Uterus (tissue), 4 donors: ENCODE results near the gene ASH1L. TPM values are rescaled to one million over a fixed set of nuclear protein-coding genes. Genes with fewer than 3 reads are reported as not detected.
"Not testable (repeated sequence)": the region's sequence is repeated elsewhere in the genome, so short reads cannot be mapped to it uniquely, and the experiment has no call there.

Experiments
- DNase-seq, 2 donors: peaks; one replicate each; pipeline ENCODE4 v3.0.0-alpha.2; 2019 to 2020
- H3K27ac ChIP-seq, 2 donors: fragments of 200-600 bp; sonication (generic); 1 replicate in 1 of 2; 2 replicates in 1 of 2; pipeline ENCODE4 v1.5.1; 2016 to 2018
- H3K27me3 ChIP-seq, 2 donors: fragments of 200-600 bp; sonication (generic); one replicate each; pipeline ENCODE4 v1.5.1; 2018 to 2019; ENCODE audit warnings: control low read depth in 1 of 2
- H3K36me3 ChIP-seq, 2 donors: fragments of 200-600 bp; sonication (generic); one replicate each; pipeline ENCODE4 v1.5.1; 2019; ENCODE audit warnings: control low read depth in 1 of 2
- H3K4me1 ChIP-seq, 2 donors: fragments of 200-600 bp; sonication (generic); one replicate each; pipeline ENCODE4 v1.5.1; 2018 to 2019; ENCODE audit warnings: control low read depth in 1 of 2
- H3K4me3 ChIP-seq, 2 donors: fragments of 200-600 bp; sonication (generic); 1 replicate in 1 of 2; 2 replicates in 1 of 2; pipeline ENCODE4 v1.5.1; 2018 to 2019; ENCODE audit warnings: mild to moderate bottlenecking in 1 of 2
- H3K9me3 ChIP-seq, 2 donors: fragments of 200-600 bp; sonication (generic); one replicate each; pipeline ENCODE4 v1.5.1; 2019; ENCODE audit warnings: control low read depth in 1 of 2
- POLR2A ChIP-seq, 2 donors: fragments of 450-650 bp; IDR thresholded peaks; one replicate each; pipeline ENCODE4 v1.6.1; 2016; ENCODE audit warnings: antibody characterized with exemption in 2 of 2, mild to moderate bottlenecking in 1 of 2, moderate library complexity in 1 of 2
- intact Hi-C: fragments of 100-400 bp; cut with DNase I; formaldehyde crosslinking; loops from one replicate; pipeline ENCODE4 v1.15.1; 2023; ENCODE audit warnings: low total_unique reads
- total RNA-seq, 4 donors: library from RNA; depleted of rRNA in 3 of 4; stranded (reverse); fragments of >200 nt in 3 of 4; gene quantifications; one replicate each; pipeline versions ENCODE4 v1.1.0 to v1.2.4, GENCODE V29; 2014 to 2023
- TF ChIP-seq, protein P1 (sequence below), 4 experiments: fragments of 200-600 bp in 2 of 4; fragments of 450-650 bp in 2 of 4; sonication (generic) in 2 of 4; IDR thresholded peaks; one replicate each; pipeline ENCODE4 v1.5.1; 2016 to 2019; ENCODE audit warnings: antibody characterized with exemption in 4 of 4, mild to moderate bottlenecking in 2 of 4, moderate library complexity in 1 of 4
- donor health status: DM: yes; HTN: yes; CAD: no.

ASH1L gene, protein sequence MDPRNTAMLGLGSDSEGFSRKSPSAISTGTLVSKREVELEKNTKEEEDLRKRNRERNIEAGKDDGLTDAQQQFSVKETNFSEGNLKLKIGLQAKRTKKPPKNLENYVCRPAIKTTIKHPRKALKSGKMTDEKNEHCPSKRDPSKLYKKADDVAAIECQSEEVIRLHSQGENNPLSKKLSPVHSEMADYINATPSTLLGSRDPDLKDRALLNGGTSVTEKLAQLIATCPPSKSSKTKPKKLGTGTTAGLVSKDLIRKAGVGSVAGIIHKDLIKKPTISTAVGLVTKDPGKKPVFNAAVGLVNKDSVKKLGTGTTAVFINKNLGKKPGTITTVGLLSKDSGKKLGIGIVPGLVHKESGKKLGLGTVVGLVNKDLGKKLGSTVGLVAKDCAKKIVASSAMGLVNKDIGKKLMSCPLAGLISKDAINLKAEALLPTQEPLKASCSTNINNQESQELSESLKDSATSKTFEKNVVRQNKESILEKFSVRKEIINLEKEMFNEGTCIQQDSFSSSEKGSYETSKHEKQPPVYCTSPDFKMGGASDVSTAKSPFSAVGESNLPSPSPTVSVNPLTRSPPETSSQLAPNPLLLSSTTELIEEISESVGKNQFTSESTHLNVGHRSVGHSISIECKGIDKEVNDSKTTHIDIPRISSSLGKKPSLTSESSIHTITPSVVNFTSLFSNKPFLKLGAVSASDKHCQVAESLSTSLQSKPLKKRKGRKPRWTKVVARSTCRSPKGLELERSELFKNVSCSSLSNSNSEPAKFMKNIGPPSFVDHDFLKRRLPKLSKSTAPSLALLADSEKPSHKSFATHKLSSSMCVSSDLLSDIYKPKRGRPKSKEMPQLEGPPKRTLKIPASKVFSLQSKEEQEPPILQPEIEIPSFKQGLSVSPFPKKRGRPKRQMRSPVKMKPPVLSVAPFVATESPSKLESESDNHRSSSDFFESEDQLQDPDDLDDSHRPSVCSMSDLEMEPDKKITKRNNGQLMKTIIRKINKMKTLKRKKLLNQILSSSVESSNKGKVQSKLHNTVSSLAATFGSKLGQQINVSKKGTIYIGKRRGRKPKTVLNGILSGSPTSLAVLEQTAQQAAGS (N-terminal part only)
- total RNA-seq = 100 to 1,000 TPM in 2 of 4 donors, 10 to 100 TPM in 2; 48.9 to 159 (median 99.8) TPM

DNA sequence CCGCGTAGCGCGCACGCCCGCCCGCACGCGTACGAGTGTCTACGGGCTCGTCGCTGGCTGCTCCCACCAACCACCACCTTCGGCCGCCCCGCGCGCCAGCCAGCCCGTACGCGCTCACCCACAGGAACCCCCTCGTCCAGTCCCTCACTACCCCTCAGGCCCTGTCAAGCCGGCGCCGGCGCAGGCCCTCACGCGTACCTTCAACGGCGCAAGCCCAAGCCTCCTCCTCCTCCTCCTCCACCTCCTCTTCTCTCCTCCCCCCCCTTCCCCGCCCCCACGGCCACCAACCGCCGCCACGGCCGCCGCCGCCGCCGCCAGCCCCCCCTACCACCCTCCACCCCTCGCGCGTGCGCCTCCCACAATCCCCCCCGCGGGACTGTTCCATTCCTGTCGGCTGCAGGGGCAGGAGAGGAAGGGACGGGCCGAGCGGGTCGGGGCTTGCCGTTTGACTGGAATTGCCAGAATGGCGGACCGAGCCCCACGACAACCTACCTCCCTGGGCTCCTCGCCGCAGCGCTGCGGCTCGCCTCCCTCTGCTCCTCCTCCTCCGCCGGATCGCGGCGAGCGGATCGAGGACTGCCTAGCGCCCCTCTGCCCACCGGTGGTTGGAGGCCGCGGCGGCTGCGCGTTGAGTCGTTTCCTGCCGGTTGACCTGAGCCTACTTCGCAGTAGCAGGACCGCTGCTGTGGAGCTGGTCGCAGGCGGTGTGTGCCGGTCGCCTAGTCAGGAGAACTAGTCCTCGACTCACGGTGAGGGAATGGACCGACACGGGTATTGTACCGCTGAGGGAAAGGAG lies at the start of gene ASH1L:
Gene ASH1L, minus strand, starts transcription at position 223 of the 796 bp plus-strand sequence. CDS start 41,284 bp downstream, outside the sequence.
- H3K4me1 ChIP-seq = peaks cover 0 to 16% of the 10 kb centered on the region in 2 donors
- intact Hi-C loops = no loop called here

GRCh38 chr1:155610257-155610647 lies 47.6 kb upstream of the ASH1L start:
- H3K4me1 ChIP-seq, H3K36me3 ChIP-seq, H3K27ac ChIP-seq, intact Hi-C loops, H3K9me3 ChIP-seq, DNase-seq, H3K27me3 ChIP-seq: not testable (repeated sequence)
- H3K4me3 ChIP-seq = peak overlapping the region in 1 of 2 donors; percentile 49

More for the DNA sequence above, at the start of gene ASH1L:
- DNase-seq = peak; percentile 92 to 93
- H3K27me3 ChIP-seq = no peaks in the 10 kb centered on the region
- H3K27ac ChIP-seq = peak within 1 kb of the TSS; percentile 94 to 99
- no peaks in the 10 kb centered on the region for H3K36me3 ChIP-seq
- no peaks in the 10 kb centered on the region for H3K9me3 ChIP-seq
- TF ChIP-seq, protein P1, sequence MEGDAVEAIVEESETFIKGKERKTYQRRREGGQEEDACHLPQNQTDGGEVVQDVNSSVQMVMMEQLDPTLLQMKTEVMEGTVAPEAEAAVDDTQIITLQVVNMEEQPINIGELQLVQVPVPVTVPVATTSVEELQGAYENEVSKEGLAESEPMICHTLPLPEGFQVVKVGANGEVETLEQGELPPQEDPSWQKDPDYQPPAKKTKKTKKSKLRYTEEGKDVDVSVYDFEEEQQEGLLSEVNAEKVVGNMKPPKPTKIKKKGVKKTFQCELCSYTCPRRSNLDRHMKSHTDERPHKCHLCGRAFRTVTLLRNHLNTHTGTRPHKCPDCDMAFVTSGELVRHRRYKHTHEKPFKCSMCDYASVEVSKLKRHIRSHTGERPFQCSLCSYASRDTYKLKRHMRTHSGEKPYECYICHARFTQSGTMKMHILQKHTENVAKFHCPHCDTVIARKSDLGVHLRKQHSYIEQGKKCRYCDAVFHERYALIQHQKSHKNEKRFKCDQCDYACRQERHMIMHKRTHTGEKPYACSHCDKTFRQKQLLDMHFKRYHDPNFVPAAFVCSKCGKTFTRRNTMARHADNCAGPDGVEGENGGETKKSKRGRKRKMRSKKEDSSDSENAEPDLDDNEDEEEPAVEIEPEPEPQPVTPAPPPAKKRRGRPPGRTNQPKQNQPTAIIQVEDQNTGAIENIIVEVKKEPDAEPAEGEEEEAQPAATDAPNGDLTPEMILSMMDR (IDR thresholded peaks at IDR 0.05) = peak in 2 of 4 experiments; percentile 3 to 33
- peak; percentile 74 to 91 for TF ChIP-seq POLR2A (IDR thresholded peaks at IDR 0.05)
- peak within 1 kb of the TSS; percentile 65 to 93 for H3K4me3 ChIP-seq

DNA sequence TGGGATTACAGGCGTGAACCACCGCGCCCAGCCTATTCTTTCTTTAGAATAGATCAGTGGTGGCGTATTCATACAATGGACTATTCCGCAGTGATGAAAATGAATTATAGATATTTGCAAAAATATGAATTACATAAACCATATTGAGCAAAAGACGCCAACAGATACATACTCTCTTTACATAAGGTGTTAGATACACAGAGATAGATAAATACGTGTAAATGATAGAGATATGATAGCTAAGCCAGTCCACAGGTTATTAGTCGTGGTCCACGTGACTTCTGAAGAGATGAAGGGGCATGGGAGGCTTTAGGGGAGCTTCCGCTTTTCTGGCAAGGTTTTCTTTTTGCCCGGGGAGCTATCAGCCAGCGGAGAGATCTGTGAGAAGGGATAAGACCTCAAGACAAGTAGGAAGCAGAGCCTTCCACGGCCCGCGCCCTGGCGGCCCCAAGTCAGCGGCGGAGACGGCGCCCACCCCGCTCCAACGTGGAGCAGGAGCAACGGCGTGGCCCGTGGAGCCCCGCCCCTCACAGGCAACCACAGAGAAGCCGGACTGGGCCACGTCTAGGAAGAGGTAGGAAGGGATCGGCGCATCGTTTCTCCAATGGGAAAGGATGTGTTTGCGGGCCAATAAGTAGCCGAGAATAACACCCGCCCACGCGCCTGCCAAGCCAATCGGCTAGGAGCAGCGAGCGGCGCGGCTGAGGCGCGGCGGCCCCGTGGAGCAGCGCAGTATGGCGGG lies 47.1 kb upstream of the ASH1L start, which contains the start of gene MSTO1:
Gene MSTO1, plus strand, starts transcription at position 704 of the 742 bp plus-strand sequence. Its CDS starts 31 bp downstream, at position 735.
- H3K9me3 ChIP-seq = no peaks in the 10 kb centered on the region
- peak within 1 kb of the TSS; percentile 66 to 75 for H3K27ac ChIP-seq
- intact Hi-C loops = no loop called here
- TF ChIP-seq POLR2A (IDR thresholded peaks at IDR 0.05) = peak; percentile 35 to 40
- TF ChIP-seq, protein P1 (IDR thresholded peaks at IDR 0.05) = peak in 2 of 4 experiments; percentile 8 to 22
- no peaks in the 10 kb centered on the region for H3K27me3 ChIP-seq
- DNase-seq = peak; percentile 96 to 97
- no peaks in the 10 kb centered on the region for H3K36me3 ChIP-seq
- no peaks in the 10 kb centered on the region for H3K4me1 ChIP-seq
- H3K4me3 ChIP-seq = peak within 1 kb of the TSS; percentile 49 to 58

DNA sequence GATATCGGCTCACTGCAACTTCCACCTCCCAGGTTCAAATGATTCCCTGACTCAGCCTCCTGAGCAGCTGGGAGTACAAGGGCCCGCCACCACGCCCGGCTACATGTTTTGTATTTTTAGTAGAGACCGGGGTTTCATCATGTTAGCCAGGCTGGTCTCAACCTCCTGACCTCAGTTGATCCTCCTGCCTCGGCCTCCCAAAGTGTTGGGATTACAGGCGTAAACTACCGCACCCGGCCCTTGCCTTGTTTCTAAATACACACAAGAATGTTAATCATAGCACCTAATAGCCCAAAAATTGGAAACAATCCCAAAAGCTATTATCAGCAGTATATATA lies 46.3 kb upstream of the ASH1L start:
- Histone ChIP-seq H3K9me3 (no peaks in the 10 kb centered on the region), H3K27me3 (no peaks in the 10 kb centered on the region), H3K4me1 (no peaks in the 10 kb centered on the region), H3K27ac (no peak overlapping the region), H3K36me3 (no peaks in the 10 kb centered on the region), H3K4me3 (no peak overlapping the region)
- no peak for DNase-seq
- TF ChIP-seq POLR2A (IDR thresholded peaks at IDR 0.05) = no peak
- TF ChIP-seq, protein P1 (IDR thresholded peaks at IDR 0.05) = no peak
- intact Hi-C loops = no loop called here
